ENCODE data around the gene WNT5B. TPM values are rescaled to one million over a fixed set of nuclear protein-coding genes. Genes with fewer than 3 reads are reported as not detected.

The WNT5B gene
- total and polyA plus RNA-seq, 9 of the 15 experiments (the other 6 are each of a cell fraction or from before 2014, with no cell fraction given): 0.42 to 16.8 (median 5.4) TPM

GRCh38 chr12:1582709-1583050, 46.4 kb upstream of the WNT5B start:
- CTCF ChIA-PET (ENCODE audit: low intra/inter-chr PET ratio): interaction anchor here (0.7 to 2.9 kb wide), 5 partner anchors 23 to 766 kb away, joined by 3 to 25 read pairs (median 5); no protein-coding TSS in a partner anchor
- DNase-seq (ENCODE audit: extremely low read depth in 1 of 4, low spot score in 3 of 4) (no peak), FAIRE-seq (no peak), ATAC-seq (no peak)
- H3K9ac ChIP-seq (ENCODE audit: insufficient read depth in 1 of 2, low read depth in 2 of 2, low read length in 2 of 2): no peak overlapping the region
- no peaks in the 10 kb centered on the region for H3K36me3 ChIP-seq (ENCODE audit: control insufficient read depth, insufficient read depth, low read length)
- no peaks in the 10 kb centered on the region for H3K9me1 ChIP-seq (ENCODE audit: control insufficient read depth, insufficient read depth, low read length)
- no peak overlapping the region for H3K27ac ChIP-seq (ENCODE audit: extremely low read depth, low read depth, low read length)
- POLR2A ChIA-PET: interaction anchor here (0.9 kb wide), 2 partner anchors 8 to 10 kb away, joined by 5 read pairs; no protein-coding TSS in a partner anchor
- H3K27me3 ChIP-seq (ENCODE audit: control insufficient read depth in 2 of 2, insufficient read depth in 2 of 2, low read length in 2 of 2): no peaks in the 10 kb centered on the region
- no peak overlapping the region for H3K4me2 ChIP-seq (ENCODE audit: insufficient read depth, low read length)
- H3K79me2 ChIP-seq (ENCODE audit: control insufficient read depth, insufficient read depth, low read length): peaks cover 2% of the 10 kb centered on the region; the same call in 1 of the 3 replicates
- intact Hi-C loops (cut with micrococcal nuclease): loop anchor here (1.0 to 2.0 kb wide), 3 partner anchors 184 to 464 kb away; no protein-coding TSS in a partner anchor
- H3K9me3 ChIP-seq (replicated peaks; ENCODE audit: control insufficient read depth, insufficient read depth, low read depth, low read length): no peaks in the 10 kb centered on the region
- H3K4me1 ChIP-seq (replicated peaks in 1 of 2; ENCODE audit: control insufficient read depth in 2 of 2, insufficient read depth in 2 of 2, low read length in 2 of 2): peaks cover 2% of the 10 kb centered on the region in 2 experiments; a peak in 2 of 5 replicates
- BruUV-seq (replicated peaks): no TSS peak
- 97% methylated on average over 4 of the region's 4 CpGs for WGBS (ENCODE audit: insufficient coverage, low coverage, missing lambda C conversion rate)
- TF ChIP-seq ZNF143 (CRISPR knock-in tag; IDR thresholded peaks at IDR 0.05) (no peak), ZHX1 (conservative IDR thresholded peaks at IDR 0.05; ENCODE audit: low read length) (no peak), PTRF (tag; IDR thresholded peaks at IDR 0.05) (no peak), TRIM25 (IDR thresholded peaks at IDR 0.05; ENCODE audit: borderline replicate concordance) (no peak), MAFG (tag; conservative IDR thresholded peaks at IDR 0.05) (no peak), EGR1 (conservative IDR thresholded peaks at IDR 0.05) (no peak), FUS (optimal IDR thresholded peaks at IDR 0.05; ENCODE audit: low read depth, low read length) (no peak), PRDM10 (IDR thresholded peaks at IDR 0.05; ENCODE audit: partially characterized antibody) (no peak), PPARD (CRISPR knock-in tag; IDR thresholded peaks at IDR 0.05) (no peak), CREB3 (tag; conservative IDR thresholded peaks at IDR 0.05; ENCODE audit: low read depth) (no peak), TEAD4 (IDR thresholded peaks at IDR 0.05; ENCODE audit: low read length) (no peak), TEAD4 (CRISPR knock-in tag; IDR thresholded peaks at IDR 0.05; ENCODE audit: borderline replicate concordance) (no peak), ZNF12 (CRISPR knock-in tag; IDR thresholded peaks at IDR 0.05) (no peak)
- H4K20me1 ChIP-seq (replicated peaks; ENCODE audit: control insufficient read depth, insufficient read depth, low read length): no peaks in the 10 kb centered on the region
- no peak overlapping the region for H2AFZ ChIP-seq (ENCODE audit: low read depth, low read length)
- H3K4me3 ChIP-seq: no peak overlapping the region
- in situ Hi-C loops (cut with MboI): loop anchor here (25.0 kb wide), 2 partner anchors 295 to 1020 kb away; no protein-coding TSS in a partner anchor

Data from K562 (cell line).